ENCODE measurements around the gene DHDDS. TPM values are rescaled to one million over a fixed set of nuclear protein-coding genes. Genes with fewer than 3 reads are reported as not detected.

The DHDDS gene
- total RNA-seq, 4 donors from 2014 or later: 24.7 to 45.4 (median 32.8) TPM

- Histone ChIP-seq H3K4me1 (peaks cover 0 to 50% (median 28%) of the 10 kb centered on the region in 4 donors), H3K4me3 (peak overlapping the region; percentile 72 to 99 (median 90)), H3K27ac (peak overlapping the region; percentile 96 to 100 (median 100)), H3K36me3 (peaks cover 5 to 56% (median 10%) of the 10 kb centered on the region in 3 donors), H3K27me3 (no peaks in the 10 kb centered on the region), H3K9me3 (no peaks in the 10 kb centered on the region)
- DNase-seq (ENCODE audit: low spot score in 2 of 2): peak; percentile 93
- WGBS, 2 donors: 5 to 6% methylated on average over 31 to 40 of the region's 71 CpGs
- TF ChIP-seq CTCF (IDR thresholded peaks at IDR 0.05) (peak in 1 of 5 experiments; percentile 0), EP300 (IDR thresholded peaks at IDR 0.05) (peak; percentile 72 to 79), POLR2A (IDR thresholded peaks at IDR 0.05) (peak; percentile 45 to 66)
Observed at GRCh38 chr1:26472901-26473845, 41.1 kb downstream of the DHDDS start.

- TF ChIP-seq POLR2A (IDR thresholded peaks at IDR 0.05): no peak
- no peak overlapping the region for H3K4me3 ChIP-seq
- H3K4me1 ChIP-seq: peaks cover 0 to 42% (median 28%) of the 10 kb centered on the region in 4 donors
- WGBS, 2 donors: 89 to 93% methylated on average over 1 of the region's 1 CpG
- DNase-seq (ENCODE audit: low spot score in 2 of 2): no peak
- no peak overlapping the region for H3K27ac ChIP-seq
- no peaks in the 10 kb centered on the region for H3K27me3 ChIP-seq
- H3K36me3 ChIP-seq: peaks cover 7 to 52% (median 10%) of the 10 kb centered on the region in 3 donors
- H3K9me3 ChIP-seq: no peaks in the 10 kb centered on the region
Observed at GRCh38 chr1:26474818-26475217, 42.7 kb downstream of the DHDDS start.

GRCh38 chr1:26475989-26476388 lies 43.9 kb downstream of the DHDDS start:
- no peak overlapping the region for H3K4me3 ChIP-seq
- TF ChIP-seq POLR2A (IDR thresholded peaks at IDR 0.05) (no peak), EP300 (IDR thresholded peaks at IDR 0.05) (no peak), CTCF (IDR thresholded peaks at IDR 0.05) (no peak)
- H3K9me3 ChIP-seq: no peaks in the 10 kb centered on the region
- no peak overlapping the region for H3K27ac ChIP-seq
- no peak for DNase-seq (ENCODE audit: low spot score in 2 of 2)
- H3K36me3 ChIP-seq: peaks cover 7 to 58% (median 10%) of the 10 kb centered on the region in 3 donors
- 83 to 85% methylated on average over 3 of the region's 3 CpGs for WGBS, 2 donors
- H3K4me1 ChIP-seq: peaks cover 0 to 34% (median 22%) of the 10 kb centered on the region in 4 donors
- no peaks in the 10 kb centered on the region for H3K27me3 ChIP-seq

- no peak for TF ChIP-seq EP300 (IDR thresholded peaks at IDR 0.05)
- no peak for TF ChIP-seq POLR2A (IDR thresholded peaks at IDR 0.05)
- no peak for TF ChIP-seq CTCF (IDR thresholded peaks at IDR 0.05)
- Histone ChIP-seq H3K27ac (no peak overlapping the region), H3K9me3 (no peaks in the 10 kb centered on the region), H3K4me1 (peaks cover 0 to 24% (median 13%) of the 10 kb centered on the region in 4 donors), H3K4me3 (no peak overlapping the region), H3K27me3 (no peaks in the 10 kb centered on the region), H3K36me3 (peaks cover 7 to 64% (median 10%) of the 10 kb centered on the region in 3 donors)
- WGBS, 2 donors: 82 to 86% methylated on average over 4 of the region's 4 CpGs
- DNase-seq (ENCODE audit: low spot score in 2 of 2): no peak
Observed at GRCh38 chr1:26476958-26477357, 44.8 kb downstream of the DHDDS start.

GRCh38 chr1:26477446-26478152 lies 45.5 kb downstream of the DHDDS start:
- Histone ChIP-seq H3K36me3 (peaks cover 7 to 64% (median 10%) of the 10 kb centered on the region in 3 donors), H3K27me3 (no peaks in the 10 kb centered on the region), H3K4me3 (no peak overlapping the region), H3K27ac (no peak overlapping the region), H3K9me3 (no peaks in the 10 kb centered on the region), H3K4me1 (peaks cover 0 to 24% (median 13%) of the 10 kb centered on the region in 4 donors)
- WGBS, 2 donors: 70 to 77% methylated on average over 8 of the region's 8 CpGs
- no peak for TF ChIP-seq POLR2A (IDR thresholded peaks at IDR 0.05)
- TF ChIP-seq EP300 (IDR thresholded peaks at IDR 0.05): no peak
- TF ChIP-seq CTCF (IDR thresholded peaks at IDR 0.05): no peak
- no peak for DNase-seq (ENCODE audit: low spot score in 2 of 2)

Measured in tibial nerve (tissue), 4 donors.